ENCODE measurements around the gene CALR.
A peak's percentile ranks its signal among the peaks of the same experiment; 100 is the strongest.

CALR gene

DNA sequence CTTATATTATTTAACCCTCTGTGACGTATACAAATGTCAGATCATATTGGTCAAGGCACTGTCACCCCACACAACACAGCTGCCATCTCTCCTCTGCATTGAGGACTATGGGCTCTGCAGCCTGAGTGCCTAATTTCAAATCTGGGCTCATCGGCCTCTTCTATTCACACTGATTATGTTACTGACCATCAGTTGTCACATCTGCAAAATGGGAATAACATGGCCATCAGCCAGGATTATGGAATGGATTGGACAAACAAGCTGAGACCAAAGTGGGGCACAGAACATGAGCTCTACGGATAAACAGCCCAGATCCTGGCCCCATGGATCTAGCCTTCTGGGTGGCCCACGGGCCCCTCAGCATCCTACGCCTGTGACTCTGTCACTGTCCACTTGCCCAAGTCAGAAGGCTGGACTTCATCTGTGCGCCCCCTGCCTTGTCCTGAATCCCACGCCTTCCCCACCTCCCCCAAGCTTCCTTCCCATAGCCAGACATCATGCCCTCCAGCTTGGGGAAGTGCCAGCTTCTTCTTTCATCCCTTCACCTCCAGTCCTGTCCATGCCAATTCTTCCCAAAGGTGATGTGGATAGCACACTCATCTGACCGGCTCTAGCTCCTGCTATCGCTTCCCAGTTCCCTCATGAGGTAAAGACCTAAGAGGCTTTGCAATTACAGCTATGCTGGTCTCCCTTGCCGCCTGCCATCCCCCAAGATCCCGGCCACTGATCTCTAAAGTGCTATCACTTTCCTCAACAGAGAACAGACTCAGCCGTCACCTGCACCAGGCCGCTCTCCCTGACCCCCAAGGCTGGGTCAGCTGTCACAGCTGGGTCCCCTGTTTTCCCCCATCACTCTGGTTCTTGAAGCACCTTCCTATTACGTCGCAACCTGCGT is 5.8 kb upstream of the CALR start:
- in situ Hi-C loops (cut with MboI; ENCODE audit: low pct_unique_long_range_greater_than_20kb, low sequenced_read_pairs): no loop called here
- DNase-seq: no peak

DNA sequence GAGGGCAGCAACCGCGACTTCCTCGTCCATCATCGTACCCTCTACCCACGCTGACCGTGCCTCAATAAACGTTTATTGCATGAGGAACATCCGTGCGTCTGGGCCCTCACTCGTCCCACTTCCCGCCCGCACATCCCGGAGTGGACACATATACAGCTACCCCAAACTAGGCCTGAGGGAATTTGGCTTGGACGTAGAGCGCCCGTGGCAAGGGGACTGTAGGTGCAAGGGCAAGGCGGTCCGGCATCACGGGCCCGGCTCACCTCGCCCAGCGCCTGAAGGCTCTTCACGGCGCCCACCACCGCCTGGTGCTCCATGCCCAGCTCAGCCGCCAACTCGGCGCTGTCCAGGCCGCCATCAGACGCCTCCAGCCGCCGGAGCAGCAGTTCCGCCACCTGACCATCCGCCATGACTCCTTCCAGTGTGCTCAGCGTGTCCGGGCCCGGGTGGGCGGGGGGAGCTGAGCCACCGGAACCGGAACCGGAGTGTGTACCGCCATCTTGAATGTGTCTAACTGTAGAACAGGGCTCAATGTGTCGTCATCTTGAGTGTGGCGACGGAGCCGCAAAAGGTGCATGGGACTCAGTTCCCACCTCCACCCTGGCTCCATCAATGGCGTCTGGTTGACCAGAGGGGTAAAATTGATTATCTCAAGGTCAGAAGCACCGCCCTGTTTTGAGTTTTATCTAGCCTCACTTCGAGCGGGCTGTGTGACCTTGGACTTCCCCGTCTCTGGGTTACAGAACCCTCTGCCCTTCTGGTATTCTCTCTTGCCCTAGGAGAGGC is 4.9 kb upstream of the CALR start, which contains the start of gene FARSA:
Gene FARSA (minus strand): TSS at position 425 of the 786 bp plus-strand sequence. CDS start 15 bp downstream, at position 410.
- peak; percentile 90 for DNase-seq
- in situ Hi-C loops (cut with MboI; ENCODE audit: low pct_unique_long_range_greater_than_20kb, low sequenced_read_pairs): no loop called here

GRCh38 chr19:12935071-12935470 is 3.3 kb upstream of the CALR start:
- no peak for DNase-seq
- in situ Hi-C loops (cut with MboI; ENCODE audit: low pct_unique_long_range_greater_than_20kb, low sequenced_read_pairs): no loop called here

DNA sequence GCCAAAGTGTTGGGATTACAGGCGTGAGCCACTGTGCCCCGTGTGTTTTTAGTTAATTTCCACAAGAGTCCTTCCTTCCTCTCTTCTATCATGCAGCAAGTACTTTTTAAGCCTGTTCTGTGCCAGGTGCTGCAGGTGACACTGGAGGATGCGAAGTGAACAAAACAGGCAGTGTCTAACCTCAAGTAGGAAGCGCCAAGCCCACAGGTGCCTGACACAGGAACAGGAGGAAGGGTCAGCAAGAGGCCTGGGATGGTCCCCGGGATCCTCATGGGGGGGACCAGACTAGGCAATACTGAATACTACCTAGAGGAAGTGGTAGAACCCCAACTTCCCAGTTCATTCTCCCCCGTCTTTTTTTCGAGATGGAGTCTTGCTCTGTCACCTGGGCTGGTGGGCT is 1.8 kb upstream of the CALR start:
- DNase-seq: peak; percentile 58

DNA sequence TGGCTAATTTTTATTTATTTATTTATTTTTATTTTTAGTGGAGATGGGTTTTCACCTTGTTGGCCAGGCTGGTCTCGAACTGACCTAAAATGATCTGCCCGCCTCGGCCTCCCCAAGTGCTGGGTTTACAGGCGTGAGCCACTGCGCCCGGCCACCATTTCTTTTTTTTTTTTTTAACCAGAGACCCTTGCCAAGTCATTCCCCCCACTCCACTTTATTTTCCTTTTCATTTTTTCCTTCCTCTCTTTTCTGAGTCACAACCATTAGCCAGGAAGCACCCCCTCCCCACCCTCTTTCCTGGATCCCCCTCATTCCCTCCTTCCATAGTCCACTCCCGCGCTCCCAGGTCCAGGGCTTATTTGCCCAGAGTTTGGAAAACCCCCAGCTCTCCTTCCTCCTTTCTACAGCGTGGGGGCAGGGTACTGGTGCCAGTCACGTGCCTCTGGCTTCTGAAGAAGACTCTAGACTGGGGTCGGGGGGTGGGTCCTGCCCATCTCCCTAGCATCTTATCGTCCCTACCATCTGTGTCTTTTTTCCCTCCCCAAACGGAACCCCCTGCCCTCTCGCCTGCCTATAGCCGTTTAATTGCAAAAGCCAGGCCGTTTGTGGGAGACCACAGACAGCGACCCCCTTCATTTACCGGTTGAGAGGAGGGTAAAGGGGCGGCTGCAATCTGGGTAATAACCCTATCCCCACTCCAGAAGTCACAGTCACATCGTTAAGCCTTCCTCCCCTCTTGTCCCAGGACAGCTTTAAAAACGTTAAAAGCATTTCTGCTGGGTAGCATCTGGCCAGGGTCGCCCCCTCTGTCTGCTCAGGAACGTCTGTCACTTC is 1.1 kb upstream of the CALR start:
- peak; percentile 100 for DNase-seq

More for the DNA sequence above, 1.8 kb upstream of the CALR start:
- in situ Hi-C loops (cut with MboI; ENCODE audit: low pct_unique_long_range_greater_than_20kb, low sequenced_read_pairs): no loop called here

DNA sequence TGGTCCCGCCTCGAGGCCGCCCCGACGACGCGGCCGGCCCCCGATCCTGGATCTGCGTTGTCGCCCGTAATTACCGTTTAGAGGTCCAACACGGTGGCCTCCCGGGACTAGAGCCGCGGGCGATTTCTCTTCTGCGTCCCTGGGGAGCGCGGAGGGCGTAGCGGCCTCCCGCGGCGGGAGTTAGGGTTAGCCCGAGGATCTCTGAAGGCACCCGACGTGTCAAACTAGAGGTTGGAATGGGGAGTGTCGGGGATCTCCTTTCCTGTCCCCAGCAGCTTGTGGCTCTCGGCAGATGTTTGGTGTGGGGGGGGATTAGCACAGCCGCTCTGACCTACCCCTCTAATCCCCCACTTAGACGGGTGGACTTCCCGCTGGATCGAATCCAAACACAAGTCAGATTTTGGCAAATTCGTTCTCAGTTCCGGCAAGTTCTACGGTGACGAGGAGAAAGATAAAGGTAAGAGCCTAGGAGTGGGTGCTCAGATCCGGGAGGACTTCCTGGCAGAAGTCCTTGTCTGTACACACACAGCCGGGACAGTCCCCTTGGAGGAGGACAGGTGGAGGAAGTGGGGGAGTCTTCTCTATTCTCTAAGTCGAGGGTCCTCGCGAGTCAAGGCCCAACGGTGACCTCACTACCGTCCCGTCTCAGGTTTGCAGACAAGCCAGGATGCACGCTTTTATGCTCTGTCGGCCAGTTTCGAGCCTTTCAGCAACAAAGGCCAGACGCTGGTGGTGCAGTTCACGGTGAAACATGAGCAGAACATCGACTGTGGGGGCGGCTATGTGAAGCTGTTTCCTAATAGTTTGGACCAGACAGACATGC is 581 bp downstream of the CALR start:
- in situ Hi-C loops (cut with MboI; ENCODE audit: low pct_unique_long_range_greater_than_20kb, low sequenced_read_pairs): no loop called here
- DNase-seq: no peak

More for the DNA sequence above, 1.1 kb upstream of the CALR start:
- in situ Hi-C loops (cut with MboI; ENCODE audit: low pct_unique_long_range_greater_than_20kb, low sequenced_read_pairs): no loop called here

- in situ Hi-C loops (cut with MboI; ENCODE audit: low pct_unique_long_range_greater_than_20kb, low sequenced_read_pairs): no loop called here
Observed at GRCh38 chr19:12939975-12940423, 1.6 kb downstream of the CALR start.

DNA sequence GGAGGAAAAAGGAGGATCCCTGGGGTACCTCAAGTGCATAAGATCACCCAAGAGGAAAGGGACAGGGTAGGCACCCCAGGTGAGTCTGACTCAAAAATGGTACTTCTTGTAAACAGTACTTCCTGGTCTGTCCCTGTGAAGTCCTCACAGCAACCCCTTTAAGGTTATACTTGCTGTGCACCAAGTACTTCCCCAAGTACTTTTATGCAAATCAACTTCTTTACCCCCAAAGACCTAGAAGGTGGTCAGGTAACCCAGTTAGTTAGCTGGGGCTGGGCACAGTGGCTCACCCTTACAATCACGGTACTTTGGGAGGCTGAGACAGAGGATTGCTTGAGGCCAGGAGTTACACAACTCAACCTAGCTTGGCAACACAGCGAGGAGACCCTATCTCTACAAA is 2.5 kb downstream of the CALR start:
- in situ Hi-C loops (cut with MboI; ENCODE audit: low pct_unique_long_range_greater_than_20kb, low sequenced_read_pairs): no loop called here
- DNase-seq: no peak

More at GRCh38 chr19:12939975-12940423, 1.6 kb downstream of the CALR start:
- no peak for DNase-seq

- no peak for DNase-seq
- in situ Hi-C loops (cut with MboI; ENCODE audit: low pct_unique_long_range_greater_than_20kb, low sequenced_read_pairs): no loop called here
Observed at GRCh38 chr19:12943437-12944044, 5.1 kb downstream of the CALR start.

DNA sequence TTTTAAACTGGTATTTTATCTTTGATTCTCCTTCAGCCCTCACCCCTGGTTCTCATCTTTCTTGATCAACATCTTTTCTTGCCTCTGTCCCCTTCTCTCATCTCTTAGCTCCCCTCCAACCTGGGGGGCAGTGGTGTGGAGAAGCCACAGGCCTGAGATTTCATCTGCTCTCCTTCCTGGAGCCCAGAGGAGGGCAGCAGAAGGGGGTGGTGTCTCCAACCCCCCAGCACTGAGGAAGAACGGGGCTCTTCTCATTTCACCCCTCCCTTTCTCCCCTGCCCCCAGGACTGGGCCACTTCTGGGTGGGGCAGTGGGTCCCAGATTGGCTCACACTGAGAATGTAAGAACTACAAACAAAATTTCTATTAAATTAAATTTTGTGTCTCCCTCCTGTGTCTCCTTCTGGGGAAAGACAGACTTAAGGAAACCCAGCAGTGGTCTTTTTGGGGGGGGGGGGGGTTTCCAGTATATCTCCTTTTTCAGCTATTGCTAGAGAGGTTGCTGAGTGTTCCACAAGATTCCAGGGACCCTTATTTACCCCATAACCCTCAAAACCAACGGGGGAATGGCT is 5.8 kb downstream of the CALR start:
- in situ Hi-C loops (cut with MboI; ENCODE audit: low pct_unique_long_range_greater_than_20kb, low sequenced_read_pairs): no loop called here
- no peak for DNase-seq

- in situ Hi-C loops (cut with MboI; ENCODE audit: low pct_unique_long_range_greater_than_20kb, low sequenced_read_pairs): no loop called here
Observed at GRCh38 chr19:12945479-12946091, 7.2 kb downstream of the CALR start, which contains the start of gene RAD23A. RAD23A (plus strand) TSS chr19:12945862; CDS start chr19:12945949, 87 bp downstream.

DNA sequence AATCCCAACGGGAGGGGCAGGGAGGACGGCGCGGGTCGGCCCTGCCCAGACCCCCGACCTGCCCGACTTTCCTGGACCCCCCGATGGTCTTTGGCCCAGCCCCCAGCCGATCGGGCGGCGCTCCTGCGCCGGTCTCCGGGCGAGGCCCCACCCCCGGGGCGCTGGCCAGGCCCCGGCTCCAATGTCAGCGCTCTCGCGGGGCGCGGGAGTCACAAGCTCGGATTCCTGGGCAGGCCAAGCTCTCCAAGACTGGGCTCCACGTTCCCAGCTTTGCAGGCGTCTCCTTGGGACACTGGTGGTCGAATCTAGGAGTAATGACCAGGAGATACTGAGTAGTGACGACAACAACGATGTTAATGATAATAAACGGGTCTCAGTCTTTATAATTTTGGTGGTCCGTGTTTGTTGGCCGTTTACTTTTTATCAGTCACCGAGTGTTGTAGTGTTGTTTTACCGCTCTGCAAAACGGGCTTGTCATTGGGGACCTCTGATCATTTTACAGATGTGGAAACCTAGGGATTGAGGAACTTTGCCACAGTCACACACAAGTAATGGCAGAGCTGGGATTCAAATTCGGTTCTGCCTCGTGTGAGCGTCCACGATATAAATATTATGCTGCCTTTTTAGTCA is 7.8 kb downstream of the CALR start:
- in situ Hi-C loops (cut with MboI; ENCODE audit: low pct_unique_long_range_greater_than_20kb, low sequenced_read_pairs): no loop called here
- peak; percentile 58 for DNase-seq

More at GRCh38 chr19:12945479-12946091, 7.2 kb downstream of the CALR start, which contains the start of gene RAD23A:
- DNase-seq: peak; percentile 98

DNA sequence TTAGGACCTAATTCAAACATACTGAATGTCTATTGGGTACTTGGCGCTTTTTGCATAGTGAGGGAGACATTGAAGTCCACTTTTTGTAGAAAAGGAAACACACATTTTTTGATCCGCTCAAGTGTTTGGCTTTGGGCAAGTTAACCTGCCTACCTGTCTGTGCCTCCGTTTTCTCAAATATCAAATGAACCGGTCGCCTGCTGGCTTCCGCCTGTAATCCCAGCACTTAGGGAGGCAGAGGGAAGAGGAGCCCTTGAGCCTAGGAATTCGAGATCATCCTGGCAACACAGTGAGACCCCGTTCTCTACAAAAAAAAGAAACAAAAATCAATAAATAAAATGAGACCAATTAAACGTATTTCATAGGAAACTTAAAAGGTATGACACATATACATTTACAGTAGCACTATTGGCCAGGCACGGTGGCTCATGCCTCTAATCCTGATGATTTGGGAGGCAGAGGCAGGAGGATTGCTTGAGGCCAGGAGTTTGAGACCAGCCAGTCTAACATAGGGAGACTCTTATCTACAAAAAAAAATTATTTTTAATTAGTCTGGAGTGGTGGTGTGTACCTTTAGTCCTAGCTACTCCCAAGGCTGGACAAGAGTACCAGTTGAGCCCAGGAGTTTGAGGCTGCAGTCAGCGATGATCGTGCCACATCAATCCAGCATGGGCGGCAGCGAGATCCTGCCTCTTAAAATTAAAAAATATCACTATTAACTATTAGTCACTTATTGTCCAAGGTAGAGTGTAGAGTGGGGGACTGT is 8.5 kb downstream of the CALR start:
- no peak for DNase-seq
- in situ Hi-C loops (cut with MboI; ENCODE audit: low pct_unique_long_range_greater_than_20kb, low sequenced_read_pairs): no loop called here

- DNase-seq: no peak
- in situ Hi-C loops (cut with MboI; ENCODE audit: low pct_unique_long_range_greater_than_20kb, low sequenced_read_pairs): no loop called here
Observed at GRCh38 chr19:12947702-12948611, 9.5 kb downstream of the CALR start.
